Neuronal stem cell (in vitro differentiated cells): ENCODE data around the gene PPEF2.

Experiments
- DNase-seq: peaks from one replicate; pipeline ENCODE4 v3.0.0-alpha.2; 2013; ENCODE audit warnings: low spot score
- H2AFZ ChIP-seq: one replicate; pipeline ENCODE4 v1.6.1; 2013; ENCODE audit warnings: mild to moderate bottlenecking, low read length, inconsistent platforms
- H2AK5ac ChIP-seq: 2 replicates; pipeline ENCODE4 v1.6.1; 2013; ENCODE audit warnings: low read depth, mild to moderate bottlenecking, inconsistent platforms, low read length, moderate library complexity, mixed read lengths
- H2BK120ac ChIP-seq: 2 replicates; pipeline ENCODE4 v1.6.1; 2013; ENCODE audit warnings: low read depth, mild to moderate bottlenecking, inconsistent platforms, low read length, moderate library complexity, mixed read lengths
- H2BK12ac ChIP-seq: one replicate; pipeline ENCODE4 v1.6.1; 2013; ENCODE audit warnings: low read length, inconsistent platforms
- H2BK15ac ChIP-seq: 2 replicates; pipeline ENCODE4 v1.6.1; 2013; ENCODE audit warnings: mild to moderate bottlenecking, low read length, inconsistent platforms, mixed read lengths
- H2BK5ac ChIP-seq: one replicate; pipeline ENCODE4 v1.6.1; 2013; ENCODE audit warnings: inconsistent platforms, mild to moderate bottlenecking, low read length, moderate library complexity
- H3K14ac ChIP-seq: one replicate; pipeline ENCODE4 v1.6.1; 2013; ENCODE audit warnings: low read length, inconsistent platforms
- H3K18ac ChIP-seq: 2 replicates; pipeline ENCODE4 v1.6.1; 2013; ENCODE audit warnings: low read length, inconsistent platforms
- H3K23ac ChIP-seq: 2 replicates; pipeline ENCODE4 v1.6.1; 2013; ENCODE audit warnings: low read depth, mild to moderate bottlenecking, mixed read lengths, low read length, inconsistent platforms; ENCODE audit not compliant: poor library complexity
- H3K27ac ChIP-seq: replicated peaks from 3 replicates; pipeline ENCODE4 v1.5.1; 2013; ENCODE audit warnings: low read length, inconsistent platforms
- H3K27me3 ChIP-seq, 3 experiments: 2 replicates each; pipeline ENCODE4 v1.6.1; 2013; ENCODE audit warnings: low read length in 3 of 3, mild to moderate bottlenecking in 2 of 3, inconsistent platforms in 1 of 3, low read depth in 1 of 3, mixed read lengths in 1 of 3, moderate library complexity in 1 of 3; ENCODE audit not compliant: control insufficient read depth in 3 of 3, insufficient read depth in 3 of 3
- H3K36me3 ChIP-seq, 2 donors: replicated peaks in 1 of 2; 2 replicates each; pipeline ENCODE4 v1.6.1; 2013; ENCODE audit warnings: low read length in 2 of 2; ENCODE audit not compliant: control insufficient read depth in 2 of 2, insufficient read depth in 2 of 2
- H3K4ac ChIP-seq: 2 replicates; pipeline ENCODE4 v1.6.1; 2013; ENCODE audit warnings: inconsistent platforms, mild to moderate bottlenecking, low read length, moderate library complexity
- H3K4me1 ChIP-seq, 2 donors: 1 replicate in 1 of 2; 2 replicates in 1 of 2; pipeline ENCODE4 v1.6.1; 2013; ENCODE audit warnings: low read length in 2 of 2, low read depth in 1 of 2; ENCODE audit not compliant: control insufficient read depth in 2 of 2, insufficient read depth in 1 of 2
- H3K4me2 ChIP-seq: one replicate; pipeline ENCODE4 v1.6.1; 2013; ENCODE audit warnings: mild to moderate bottlenecking, low read length, inconsistent platforms; ENCODE audit not compliant: insufficient read depth, poor library complexity, severe bottlenecking
- H3K4me3 ChIP-seq, 2 donors: 2 replicates each; pipeline ENCODE4 v1.5.1; 2013; ENCODE audit warnings: low read length in 2 of 2, mild to moderate bottlenecking in 2 of 2, inconsistent platforms in 1 of 2, moderate library complexity in 1 of 2
- H3K79me1 ChIP-seq: one replicate; pipeline ENCODE4 v1.6.1; 2013; ENCODE audit warnings: low read depth, mild to moderate bottlenecking, inconsistent platforms, low read length, moderate library complexity
- H3K9ac ChIP-seq: one replicate; pipeline ENCODE4 v1.6.1; 2013; ENCODE audit warnings: mild to moderate bottlenecking, low read depth, low read length, inconsistent platforms; ENCODE audit not compliant: poor library complexity
- H3K9me3 ChIP-seq, 2 donors: replicated peaks in 1 of 2; 2 replicates each; pipeline versions ENCODE3 to v1.6.1; 2013; ENCODE audit warnings: low read length in 2 of 2, mild to moderate bottlenecking in 2 of 2, inconsistent platforms in 1 of 2, low read depth in 1 of 2, mixed read lengths in 1 of 2, moderate library complexity in 1 of 2; ENCODE audit not compliant: control insufficient read depth in 2 of 2, insufficient read depth in 1 of 2
- H4K8ac ChIP-seq: one replicate; pipeline ENCODE4 v1.6.1; 2013; ENCODE audit warnings: low read depth, mild to moderate bottlenecking, inconsistent platforms, low read length, moderate library complexity
- H4K91ac ChIP-seq: one replicate; pipeline ENCODE4 v1.6.1; 2013; ENCODE audit warnings: low read length, low read depth, mild to moderate bottlenecking, inconsistent platforms; ENCODE audit not compliant: poor library complexity
- WGBS, 2 donors: extraction: QIAGEN DNeasy Blood & Tissue Kit; methylation state at CpG; one replicate each; pipeline ENCODE4 v1.1.7; 2013; ENCODE audit warnings: missing lambda C conversion rate in 2 of 2, mixed read lengths in 1 of 2; ENCODE audit not compliant: insufficient read length in 2 of 2, insufficient replicate concordance in 1 of 2; ENCODE audit errors: extremely low coverage in 2 of 2; 5-methylcytosine and 5-hydroxymethylcytosine counted together

Gene PPEF2

GRCh38 chr4:75821216-75821615 is 81.0 kb downstream of the PPEF2 start:
- H2AK5ac ChIP-seq = no peak overlapping the region
- H3K9ac ChIP-seq = no peak overlapping the region
- no peaks in the 10 kb centered on the region for H3K4me1 ChIP-seq
- no peak overlapping the region for H4K91ac ChIP-seq
- H2BK12ac ChIP-seq = no peak overlapping the region
- no CpG with 5 or more reads among the region's 3 CpGs for WGBS, 2 donors
- H2BK120ac ChIP-seq = no peak overlapping the region
- no peak overlapping the region for H3K23ac ChIP-seq
- no peak overlapping the region for H3K4ac ChIP-seq
- H3K36me3 ChIP-seq = peaks cover 0 to 4% of the 10 kb centered on the region in 2 donors
- no peaks in the 10 kb centered on the region for H3K79me1 ChIP-seq
- no peak overlapping the region for H2BK5ac ChIP-seq
- no peak overlapping the region for H3K18ac ChIP-seq
- no peak for DNase-seq
- H3K27me3 ChIP-seq = no peaks in the 10 kb centered on the region
- H2AFZ ChIP-seq = no peak overlapping the region
- no peak overlapping the region for H4K8ac ChIP-seq
- no peaks in the 10 kb centered on the region for H3K9me3 ChIP-seq
- no peak overlapping the region for H2BK15ac ChIP-seq
- no peak overlapping the region for H3K14ac ChIP-seq
- no peak overlapping the region for H3K4me2 ChIP-seq
- H3K27ac ChIP-seq = no peak overlapping the region
- H3K4me3 ChIP-seq = no peak overlapping the region

GRCh38 chr4:75820676-75821075 is 81.6 kb downstream of the PPEF2 start:
- H3K9me3 ChIP-seq = no peaks in the 10 kb centered on the region
- no peak for DNase-seq
- WGBS, 2 donors = no CpG with 5 or more reads among the region's 3 CpGs

GRCh38 chr4:75820197-75820596 is 82.1 kb downstream of the PPEF2 start:
- Histone ChIP-seq H3K9me3 (no peaks in the 10 kb centered on the region), H3K27me3 (no peaks in the 10 kb centered on the region)

More at GRCh38 chr4:75820676-75821075, 81.6 kb downstream of the PPEF2 start:
- Histone ChIP-seq H3K36me3 (peaks cover 0 to 5% of the 10 kb centered on the region in 2 donors), H3K18ac (no peak overlapping the region), H2AK5ac (no peak overlapping the region), H3K79me1 (no peaks in the 10 kb centered on the region), H3K27ac (no peak overlapping the region), H3K23ac (no peak overlapping the region), H3K4me1 (no peaks in the 10 kb centered on the region), H2BK5ac (no peak overlapping the region), H2BK15ac (no peak overlapping the region), H4K91ac (no peak overlapping the region), H3K27me3 (no peaks in the 10 kb centered on the region), H3K4ac (no peak overlapping the region), H3K4me3 (no peak overlapping the region), H3K14ac (no peak overlapping the region), H2BK12ac (no peak overlapping the region), H3K9ac (no peak overlapping the region), H2AFZ (no peak overlapping the region), H3K4me2 (no peak overlapping the region), H4K8ac (no peak overlapping the region), H2BK120ac (no peak overlapping the region)

GRCh38 chr4:75819121-75819520 is 83.1 kb downstream of the PPEF2 start:
- Histone ChIP-seq H4K91ac (no peak overlapping the region), H3K9me3 (no peaks in the 10 kb centered on the region), H3K4ac (no peak overlapping the region), H3K23ac (no peak overlapping the region), H4K8ac (no peak overlapping the region), H3K79me1 (no peaks in the 10 kb centered on the region), H2BK12ac (no peak overlapping the region), H3K4me2 (no peak overlapping the region), H3K36me3 (peaks cover 5 to 21% of the 10 kb centered on the region in 2 donors), H3K14ac (no peak overlapping the region), H2AFZ (no peak overlapping the region), H2BK5ac (no peak overlapping the region), H3K4me1 (no peaks in the 10 kb centered on the region), H3K4me3 (no peak overlapping the region), H2AK5ac (no peak overlapping the region), H3K27ac (no peak overlapping the region), H3K27me3 (no peaks in the 10 kb centered on the region), H3K18ac (no peak overlapping the region), H2BK120ac (no peak overlapping the region), H3K9ac (no peak overlapping the region), H2BK15ac (no peak overlapping the region)
- no peak for DNase-seq
- no CpG with 5 or more reads among the region's 4 CpGs for WGBS, 2 donors

More at GRCh38 chr4:75820197-75820596, 82.1 kb downstream of the PPEF2 start:
- no peak overlapping the region for H2BK5ac ChIP-seq
- peaks cover 0 to 10% of the 10 kb centered on the region in 2 donors for H3K36me3 ChIP-seq
- no peak for DNase-seq
- H3K4me2 ChIP-seq = no peak overlapping the region
- H3K27ac ChIP-seq = no peak overlapping the region
- no peaks in the 10 kb centered on the region for H3K79me1 ChIP-seq
- no peak overlapping the region for H3K18ac ChIP-seq
- no peak overlapping the region for H2BK15ac ChIP-seq
- H2BK120ac ChIP-seq = no peak overlapping the region
- H2AK5ac ChIP-seq = no peak overlapping the region
- no peak overlapping the region for H4K91ac ChIP-seq
- no peak overlapping the region for H3K4me3 ChIP-seq
- H3K4me1 ChIP-seq = no peaks in the 10 kb centered on the region
- H3K9ac ChIP-seq = no peak overlapping the region
- no peak overlapping the region for H4K8ac ChIP-seq
- H2AFZ ChIP-seq = no peak overlapping the region
- H3K23ac ChIP-seq = no peak overlapping the region
- H2BK12ac ChIP-seq = no peak overlapping the region
- WGBS, 2 donors = no CpG with 5 or more reads among the region's 2 CpGs
- H3K4ac ChIP-seq = no peak overlapping the region
- H3K14ac ChIP-seq = no peak overlapping the region
